ENCODE measurements around the gene ANAPC13. TPM values are rescaled to one million over a fixed set of nuclear protein-coding genes. Genes with fewer than 3 reads are reported as not detected.

Gene ANAPC13
- total and polyA plus RNA-seq, 10 of the 15 experiments (the other 5 are each of a cell fraction or from before 2014, with no cell fraction given), result 34.9 to 139 (median 83.0) TPM

DNA sequence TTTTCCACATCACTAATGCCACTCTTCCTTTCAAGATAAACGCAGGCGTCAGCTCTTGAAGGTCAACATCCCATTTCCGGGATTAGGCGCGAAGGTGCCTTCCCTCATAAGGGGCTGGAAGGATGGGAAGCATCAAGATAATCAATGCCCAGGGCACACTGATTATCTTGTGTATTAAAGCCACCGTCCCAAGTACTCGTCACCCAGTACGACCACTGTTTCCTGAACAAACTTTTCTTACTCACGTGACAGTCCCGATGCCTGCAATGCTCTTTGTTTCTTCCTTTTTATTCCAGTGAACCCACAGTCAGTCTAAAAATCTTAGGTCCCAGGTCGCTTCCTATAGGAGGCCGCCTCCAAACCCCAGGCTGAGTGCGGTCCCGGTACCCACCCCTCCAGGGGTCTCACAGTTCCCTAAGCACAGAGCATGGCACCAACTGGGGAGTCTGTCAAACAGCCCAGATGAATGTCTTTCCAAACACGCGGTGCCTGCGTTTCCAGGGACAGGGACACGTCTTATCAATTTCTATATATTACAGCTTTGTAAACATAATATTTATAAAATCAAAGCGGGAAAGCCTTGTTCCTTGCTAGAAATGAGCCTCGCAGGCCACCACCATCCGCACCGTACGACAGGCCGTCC, 589 bp downstream of the ANAPC13 start (continued):
- TF ChIP-seq NR2F1 (conservative IDR thresholded peaks at IDR 0.05), result 0 out of 2 replicates have a peak, but pooled peaks have one; percentile 11
- no peak for TF ChIP-seq CREM (IDR thresholded peaks at IDR 0.05; ENCODE audit: low read depth)
- no peak for TF ChIP-seq ATF7 (IDR thresholded peaks at IDR 0.05; ENCODE audit: low read depth)
- TF ChIP-seq NR2C1 (IDR thresholded peaks at IDR 0.05), result no peak
- TF ChIP-seq, protein P1, sequence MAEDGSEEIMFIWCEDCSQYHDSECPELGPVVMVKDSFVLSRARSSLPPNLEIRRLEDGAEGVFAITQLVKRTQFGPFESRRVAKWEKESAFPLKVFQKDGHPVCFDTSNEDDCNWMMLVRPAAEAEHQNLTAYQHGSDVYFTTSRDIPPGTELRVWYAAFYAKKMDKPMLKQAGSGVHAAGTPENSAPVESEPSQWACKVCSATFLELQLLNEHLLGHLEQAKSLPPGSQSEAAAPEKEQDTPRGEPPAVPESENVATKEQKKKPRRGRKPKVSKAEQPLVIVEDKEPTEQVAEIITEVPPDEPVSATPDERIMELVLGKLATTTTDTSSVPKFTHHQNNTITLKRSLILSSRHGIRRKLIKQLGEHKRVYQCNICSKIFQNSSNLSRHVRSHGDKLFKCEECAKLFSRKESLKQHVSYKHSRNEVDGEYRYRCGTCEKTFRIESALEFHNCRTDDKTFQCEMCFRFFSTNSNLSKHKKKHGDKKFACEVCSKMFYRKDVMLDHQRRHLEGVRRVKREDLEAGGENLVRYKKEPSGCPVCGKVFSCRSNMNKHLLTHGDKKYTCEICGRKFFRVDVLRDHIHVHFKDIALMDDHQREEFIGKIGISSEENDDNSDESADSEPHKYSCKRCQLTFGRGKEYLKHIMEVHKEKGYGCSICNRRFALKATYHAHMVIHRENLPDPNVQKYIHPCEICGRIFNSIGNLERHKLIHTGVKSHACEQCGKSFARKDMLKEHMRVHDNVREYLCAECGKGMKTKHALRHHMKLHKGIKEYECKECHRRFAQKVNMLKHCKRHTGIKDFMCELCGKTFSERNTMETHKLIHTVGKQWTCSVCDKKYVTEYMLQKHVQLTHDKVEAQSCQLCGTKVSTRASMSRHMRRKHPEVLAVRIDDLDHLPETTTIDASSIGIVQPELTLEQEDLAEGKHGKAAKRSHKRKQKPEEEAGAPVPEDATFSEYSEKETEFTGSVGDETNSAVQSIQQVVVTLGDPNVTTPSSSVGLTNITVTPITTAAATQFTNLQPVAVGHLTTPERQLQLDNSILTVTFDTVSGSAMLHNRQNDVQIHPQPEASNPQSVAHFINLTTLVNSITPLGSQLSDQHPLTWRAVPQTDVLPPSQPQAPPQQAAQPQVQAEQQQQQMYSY (CRISPR knock-in tag; IDR thresholded peaks at IDR 0.05), result 0 out of 2 replicates have a peak, but pooled peaks have one; percentile 27
- TF ChIP-seq POLR2A (IDR thresholded peaks at IDR 0.05; ENCODE audit: low read depth, low read length), result no peak
- 0 out of 2 replicates have a peak, but pooled peaks have one; percentile 35 for TF ChIP-seq MTA3 (IDR thresholded peaks at IDR 0.05; ENCODE audit: borderline replicate concordance, low read length)
- TF ChIP-seq CHD4 (IDR thresholded peaks at IDR 0.05), result no peak
- no peak for TF ChIP-seq SPI1 (IDR thresholded peaks at IDR 0.05; ENCODE audit: borderline replicate concordance, insufficient read depth, low read depth, low read length)
- peak in 1 of 2 experiments; percentile 10; a peak in 3 of 4 replicates for TF ChIP-seq IKZF2 (IDR thresholded peaks at IDR 0.05)
- TF ChIP-seq ASH2L (IDR thresholded peaks at IDR 0.05; ENCODE audit: borderline replicate concordance, low read depth), result no peak
- peak; percentile 52 for TF ChIP-seq SIX5 (IDR thresholded peaks at IDR 0.05; ENCODE audit: low read depth, low read length, severe bottlenecking)
- no peak for TF ChIP-seq NR2C2 (IDR thresholded peaks at IDR 0.05; ENCODE audit: borderline replicate concordance, control insufficient read depth, insufficient read length, low read depth)
- TF ChIP-seq, protein P2, sequence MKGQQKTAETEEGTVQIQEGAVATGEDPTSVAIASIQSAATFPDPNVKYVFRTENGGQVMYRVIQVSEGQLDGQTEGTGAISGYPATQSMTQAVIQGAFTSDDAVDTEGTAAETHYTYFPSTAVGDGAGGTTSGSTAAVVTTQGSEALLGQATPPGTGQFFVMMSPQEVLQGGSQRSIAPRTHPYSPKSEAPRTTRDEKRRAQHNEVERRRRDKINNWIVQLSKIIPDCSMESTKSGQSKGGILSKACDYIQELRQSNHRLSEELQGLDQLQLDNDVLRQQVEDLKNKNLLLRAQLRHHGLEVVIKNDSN (IDR thresholded peaks at IDR 0.05; ENCODE audit: borderline replicate concordance, extremely low read length, insufficient read depth, low read depth, low read length), result no peak
- TF ChIP-seq PAX8 (IDR thresholded peaks at IDR 0.05), result no peak
- TF ChIP-seq RAD51 (IDR thresholded peaks at IDR 0.05), result peak; percentile 71; the same call in 1 of the 2 replicates
- TF ChIP-seq JUND (IDR thresholded peaks at IDR 0.05; ENCODE audit: low read depth, low read length), result no peak
- TF ChIP-seq ZNF384 (IDR thresholded peaks at IDR 0.05; ENCODE audit: borderline replicate concordance, low read depth, low read length), result no peak
- 0 out of 2 replicates have a peak, but pooled peaks have one; percentile 13 for TF ChIP-seq MXI1 (IDR thresholded peaks at IDR 0.05; ENCODE audit: low read depth, low read length)
- TF ChIP-seq HDGF (IDR thresholded peaks at IDR 0.05), result no peak
